Measurements from ENCODE around the gene DNAJC3.
"Not testable (repeated sequence)": the region's sequence is repeated elsewhere in the genome, so short reads cannot be mapped to it uniquely, and the experiment has no call there.

GRCh38 chr13:95762626-95763025 lies 85.7 kb downstream of the DNAJC3 start:
- TF ChIP-seq, protein P1, sequence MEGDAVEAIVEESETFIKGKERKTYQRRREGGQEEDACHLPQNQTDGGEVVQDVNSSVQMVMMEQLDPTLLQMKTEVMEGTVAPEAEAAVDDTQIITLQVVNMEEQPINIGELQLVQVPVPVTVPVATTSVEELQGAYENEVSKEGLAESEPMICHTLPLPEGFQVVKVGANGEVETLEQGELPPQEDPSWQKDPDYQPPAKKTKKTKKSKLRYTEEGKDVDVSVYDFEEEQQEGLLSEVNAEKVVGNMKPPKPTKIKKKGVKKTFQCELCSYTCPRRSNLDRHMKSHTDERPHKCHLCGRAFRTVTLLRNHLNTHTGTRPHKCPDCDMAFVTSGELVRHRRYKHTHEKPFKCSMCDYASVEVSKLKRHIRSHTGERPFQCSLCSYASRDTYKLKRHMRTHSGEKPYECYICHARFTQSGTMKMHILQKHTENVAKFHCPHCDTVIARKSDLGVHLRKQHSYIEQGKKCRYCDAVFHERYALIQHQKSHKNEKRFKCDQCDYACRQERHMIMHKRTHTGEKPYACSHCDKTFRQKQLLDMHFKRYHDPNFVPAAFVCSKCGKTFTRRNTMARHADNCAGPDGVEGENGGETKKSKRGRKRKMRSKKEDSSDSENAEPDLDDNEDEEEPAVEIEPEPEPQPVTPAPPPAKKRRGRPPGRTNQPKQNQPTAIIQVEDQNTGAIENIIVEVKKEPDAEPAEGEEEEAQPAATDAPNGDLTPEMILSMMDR (IDR thresholded peaks at IDR 0.05), result not testable (repeated sequence)
- TF ChIP-seq POLR2AphosphoS5 (IDR thresholded peaks at IDR 0.05; ENCODE audit: low read depth, low read length), result not testable (repeated sequence)

All from Panc1 (cell line).